ENCODE measurements around the gene KCNAB1. TPM values are rescaled to one million over a fixed set of nuclear protein-coding genes. Genes with fewer than 3 reads are reported as not detected.

The KCNAB1 gene
- total and polyA plus RNA-seq, 4 experiments from 2014 or later = 0.40 to 0.58 TPM; not detected in 2

DNA sequence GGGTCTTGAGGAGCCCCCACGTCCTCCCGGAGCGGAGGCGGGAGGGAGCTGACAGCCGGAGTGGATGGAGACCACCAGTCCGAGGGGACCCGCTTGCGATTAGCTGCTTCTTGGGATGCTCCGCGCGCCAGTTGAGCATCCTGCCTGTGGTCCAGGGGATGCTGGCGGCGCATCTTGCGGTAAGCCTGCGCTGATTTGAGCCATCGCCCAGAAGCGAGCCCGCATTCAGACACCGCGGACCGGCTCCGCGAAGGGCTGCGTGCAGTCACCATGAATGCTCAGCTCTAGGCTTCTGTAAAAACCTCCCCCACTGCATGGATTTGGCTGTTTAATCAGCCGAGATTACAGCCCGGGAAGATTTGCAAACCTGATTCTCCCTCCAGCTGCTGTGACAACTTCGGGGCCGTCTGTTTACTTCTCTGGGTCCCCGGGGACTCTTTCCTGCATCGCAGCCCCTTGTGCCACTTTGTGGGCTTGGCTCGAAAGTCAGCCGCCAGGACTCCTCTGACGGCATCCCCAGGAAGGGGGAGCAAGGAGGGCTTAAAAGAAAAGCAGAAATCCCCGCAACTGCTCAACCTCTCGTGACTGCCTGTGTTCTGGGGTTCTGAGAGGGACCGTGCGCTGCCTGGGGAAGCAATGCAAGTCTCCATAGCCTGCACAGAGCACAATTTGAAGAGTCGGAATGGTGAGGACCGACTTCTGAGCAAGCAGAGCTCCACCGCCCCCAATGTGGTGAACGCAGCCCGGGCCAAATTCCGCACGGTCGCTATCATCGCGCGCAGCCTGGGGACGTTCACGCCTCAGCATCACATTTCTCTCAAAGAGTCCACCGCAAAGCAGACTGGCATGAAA is 171.1 kb downstream of the KCNAB1 start:
- Mint-ChIP-seq H3K27ac (no peak overlapping the region), H3K4me1 (peaks cover 0 to 14% (median 0%) of the 10 kb centered on the region in 4 donors), H3K36me3 (no peaks in the 10 kb centered on the region), H3K9me3 (no peaks in the 10 kb centered on the region), H3K27me3 (peaks cover 41% of the 10 kb centered on the region in 2 donors), H3K4me3 (peak overlapping the region in 4 of 8 donors; percentile 12 to 66 (median 60))
- Histone ChIP-seq H3K4me1 (ENCODE audit: insufficient read depth, low read length) (no peaks in the 10 kb centered on the region), H3K36me3 (ENCODE audit: insufficient read depth, low read length) (no peaks in the 10 kb centered on the region), H3K9me3 (ENCODE audit: control insufficient read depth in 1 of 2, low read length in 2 of 2) (no peaks in the 10 kb centered on the region), H3K27ac (ENCODE audit: low read depth, low read length) (no peak overlapping the region), H3K4me3 (ENCODE audit: low read length in 2 of 2) (no peak overlapping the region), H3K27me3 (ENCODE audit: insufficient read depth, low read length) (peaks cover 17% of the 10 kb centered on the region)
- intact Hi-C loops (cut with micrococcal nuclease) = no loop called here
- ChIA-PET CTCF (ENCODE audit: partially characterized antibody) (no interaction called here), POLR2A (ENCODE audit: partially characterized antibody) (no interaction called here)
- peak in 1 of 5 donors; percentile 10 for DNase-seq

DNA sequence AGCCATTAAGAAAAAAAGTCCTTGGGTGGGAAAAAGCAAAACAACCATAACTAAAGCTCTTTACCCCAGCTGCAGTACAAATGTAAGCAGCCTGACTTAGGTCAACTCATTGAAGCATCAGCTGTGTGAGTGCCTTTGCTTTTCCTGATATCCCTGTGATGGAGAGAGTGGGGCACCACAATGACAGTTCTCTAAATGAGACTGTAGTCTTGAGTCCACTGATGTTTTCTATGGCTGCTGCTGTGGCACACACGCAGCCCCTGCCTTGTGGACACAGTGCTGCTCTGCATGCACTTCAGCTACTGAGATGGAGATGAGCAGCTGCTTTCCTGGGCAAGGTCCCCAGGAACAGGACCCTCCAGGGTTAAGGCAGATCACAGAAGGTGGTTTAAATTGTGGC is 173.2 kb downstream of the KCNAB1 start:
- Histone ChIP-seq H3K4me1 (ENCODE audit: insufficient read depth, low read length) (no peaks in the 10 kb centered on the region), H3K4me3 (ENCODE audit: low read length in 2 of 2) (no peak overlapping the region), H3K9me3 (ENCODE audit: control insufficient read depth in 1 of 2, low read length in 2 of 2) (no peaks in the 10 kb centered on the region), H3K36me3 (ENCODE audit: insufficient read depth, low read length) (no peaks in the 10 kb centered on the region), H3K27me3 (ENCODE audit: insufficient read depth, low read length) (peaks cover 17% of the 10 kb centered on the region), H3K27ac (ENCODE audit: low read depth, low read length) (no peak overlapping the region)
- ChIA-PET CTCF (ENCODE audit: partially characterized antibody) (no interaction called here), POLR2A (ENCODE audit: partially characterized antibody) (no interaction called here)
- H3K9me3 Mint-ChIP-seq = no peaks in the 10 kb centered on the region
- H3K36me3 Mint-ChIP-seq = no peaks in the 10 kb centered on the region
- no peak overlapping the region for H3K27ac Mint-ChIP-seq
- no peak for DNase-seq
- intact Hi-C loops (cut with micrococcal nuclease) = no loop called here
- H3K4me1 Mint-ChIP-seq = peaks cover 0 to 14% (median 0%) of the 10 kb centered on the region in 4 donors
- no peak overlapping the region for H3K4me3 Mint-ChIP-seq
- peaks cover 37 to 40% of the 10 kb centered on the region in 2 donors for H3K27me3 Mint-ChIP-seq

DNA sequence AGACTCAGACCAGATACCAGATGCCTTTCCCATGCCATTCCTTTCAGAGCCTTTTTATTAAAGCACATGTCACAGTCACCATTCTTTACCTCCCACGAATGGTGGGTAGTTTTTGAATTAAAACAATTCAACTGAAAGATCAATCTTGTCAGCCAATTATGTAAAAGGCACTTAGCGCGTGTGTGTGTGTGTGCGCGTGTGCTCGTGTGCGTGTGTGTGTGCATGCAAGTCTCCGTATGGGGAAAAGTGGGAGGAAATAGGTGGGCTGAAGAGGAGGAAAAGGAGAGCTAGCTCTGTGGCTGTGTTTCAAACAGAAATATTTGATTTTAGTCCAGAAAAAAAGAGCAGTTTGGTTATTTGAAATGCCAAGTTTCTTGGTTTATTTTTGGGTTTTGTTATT is 177.2 kb downstream of the KCNAB1 start:
- H3K9me3 Mint-ChIP-seq = no peaks in the 10 kb centered on the region
- no peaks in the 10 kb centered on the region for H3K4me1 Mint-ChIP-seq
- Histone ChIP-seq H3K4me3 (ENCODE audit: low read length in 2 of 2) (no peak overlapping the region), H3K36me3 (ENCODE audit: insufficient read depth, low read length) (no peaks in the 10 kb centered on the region), H3K27me3 (ENCODE audit: insufficient read depth, low read length) (no peaks in the 10 kb centered on the region), H3K27ac (ENCODE audit: low read depth, low read length) (no peak overlapping the region), H3K4me1 (ENCODE audit: insufficient read depth, low read length) (no peaks in the 10 kb centered on the region), H3K9me3 (ENCODE audit: control insufficient read depth in 1 of 2, low read length in 2 of 2) (no peaks in the 10 kb centered on the region)
- intact Hi-C loops (cut with micrococcal nuclease) = no loop called here
- CTCF ChIA-PET (ENCODE audit: partially characterized antibody) = no interaction called here
- H3K4me3 Mint-ChIP-seq = no peak overlapping the region
- DNase-seq = no peak
- POLR2A ChIA-PET (ENCODE audit: partially characterized antibody) = no interaction called here
- peaks cover 10 to 20% of the 10 kb centered on the region in 2 donors for H3K27me3 Mint-ChIP-seq
- no peak overlapping the region for H3K27ac Mint-ChIP-seq
- H3K36me3 Mint-ChIP-seq = no peaks in the 10 kb centered on the region

DNA sequence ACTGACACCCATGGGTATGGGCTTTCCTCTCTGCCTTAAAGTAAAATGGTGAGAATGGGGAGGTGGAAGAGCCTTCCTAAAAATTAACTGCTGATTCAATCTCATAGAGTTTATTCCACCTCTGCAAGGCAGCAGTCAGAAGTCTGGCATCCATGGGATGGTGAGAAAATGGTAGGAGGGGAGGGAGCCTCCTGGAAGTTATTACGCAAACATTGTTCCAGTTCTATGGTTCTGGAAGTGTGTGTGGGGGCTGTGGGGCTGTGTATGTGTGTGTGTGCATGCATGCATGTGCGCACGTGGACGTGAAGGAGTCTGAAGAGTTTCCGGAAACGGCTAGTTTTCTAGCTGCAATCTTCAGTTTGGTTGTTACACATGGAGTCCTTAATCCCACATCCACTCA is 177.6 kb downstream of the KCNAB1 start:
- Mint-ChIP-seq H3K4me3 (no peak overlapping the region), H3K9me3 (no peaks in the 10 kb centered on the region), H3K4me1 (no peaks in the 10 kb centered on the region), H3K27ac (no peak overlapping the region), H3K27me3 (peaks cover 10 to 20% of the 10 kb centered on the region in 2 donors), H3K36me3 (no peaks in the 10 kb centered on the region)
- no peaks in the 10 kb centered on the region for H3K4me1 ChIP-seq (ENCODE audit: insufficient read depth, low read length)
- no peaks in the 10 kb centered on the region for H3K36me3 ChIP-seq (ENCODE audit: insufficient read depth, low read length)
- CTCF ChIA-PET (ENCODE audit: partially characterized antibody) = no interaction called here
- intact Hi-C loops (cut with micrococcal nuclease) = no loop called here
- POLR2A ChIA-PET (ENCODE audit: partially characterized antibody) = no interaction called here
- H3K27me3 ChIP-seq (ENCODE audit: insufficient read depth, low read length) = no peaks in the 10 kb centered on the region
- no peak for DNase-seq
- no peak overlapping the region for H3K4me3 ChIP-seq (ENCODE audit: low read length in 2 of 2)
- H3K27ac ChIP-seq (ENCODE audit: low read depth, low read length) = no peak overlapping the region
- H3K9me3 ChIP-seq (ENCODE audit: control insufficient read depth in 1 of 2, low read length in 2 of 2) = no peaks in the 10 kb centered on the region

DNA sequence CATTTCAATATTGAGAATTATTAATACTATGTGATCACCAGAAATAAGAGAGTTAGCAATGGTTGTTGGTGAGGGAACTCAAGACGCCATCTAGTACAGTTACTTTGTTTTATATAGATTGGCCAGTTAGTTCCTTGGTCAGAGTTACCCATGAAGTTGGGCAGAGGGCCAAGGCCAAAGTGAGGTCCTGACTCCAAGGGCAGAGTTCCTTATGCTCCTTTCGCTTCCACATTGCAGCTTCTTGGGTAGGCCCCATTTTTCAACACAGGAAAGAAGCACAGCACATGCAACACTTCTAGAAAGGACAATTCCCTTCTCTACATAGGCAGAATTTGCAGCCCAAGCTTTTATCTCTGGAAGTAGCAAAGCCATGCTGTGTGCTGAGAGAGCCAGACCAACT is 178.6 kb downstream of the KCNAB1 start:
- intact Hi-C loops (cut with micrococcal nuclease) = no loop called here
- Histone ChIP-seq H3K27me3 (ENCODE audit: insufficient read depth, low read length) (no peaks in the 10 kb centered on the region), H3K27ac (ENCODE audit: low read depth, low read length) (no peak overlapping the region), H3K36me3 (ENCODE audit: insufficient read depth, low read length) (no peaks in the 10 kb centered on the region), H3K4me3 (ENCODE audit: low read length in 2 of 2) (no peak overlapping the region), H3K4me1 (ENCODE audit: insufficient read depth, low read length) (no peaks in the 10 kb centered on the region), H3K9me3 (ENCODE audit: control insufficient read depth in 1 of 2, low read length in 2 of 2) (no peaks in the 10 kb centered on the region)
- no peak for DNase-seq
- no peaks in the 10 kb centered on the region for H3K4me1 Mint-ChIP-seq
- H3K27ac Mint-ChIP-seq = no peak overlapping the region
- H3K9me3 Mint-ChIP-seq = no peaks in the 10 kb centered on the region
- ChIA-PET POLR2A (ENCODE audit: partially characterized antibody) (no interaction called here), CTCF (ENCODE audit: partially characterized antibody) (no interaction called here)
- H3K27me3 Mint-ChIP-seq = peaks cover 7 to 20% of the 10 kb centered on the region in 2 donors
- no peaks in the 10 kb centered on the region for H3K36me3 Mint-ChIP-seq
- H3K4me3 Mint-ChIP-seq = no peak overlapping the region

DNA sequence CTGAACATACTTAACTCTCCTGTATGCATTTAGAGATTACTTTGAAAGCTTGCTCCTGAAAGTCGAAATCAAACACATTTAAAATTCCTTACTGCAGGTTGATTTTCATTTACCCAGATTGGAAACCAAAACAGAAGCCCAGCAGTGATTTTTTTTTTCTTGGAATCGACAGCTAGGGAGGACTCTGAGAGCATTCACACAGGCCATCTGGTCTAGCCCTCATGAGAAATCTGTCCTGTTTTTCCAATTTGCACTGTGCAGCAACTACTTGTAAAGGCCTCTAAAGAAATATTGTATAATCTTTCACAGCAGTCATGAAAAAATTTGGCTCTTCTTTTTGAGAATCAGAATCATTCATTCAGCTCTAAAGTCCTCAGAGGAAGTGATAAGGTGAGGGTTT is 179.2 kb downstream of the KCNAB1 start:
- Histone ChIP-seq H3K36me3 (ENCODE audit: insufficient read depth, low read length) (no peaks in the 10 kb centered on the region), H3K9me3 (ENCODE audit: control insufficient read depth in 1 of 2, low read length in 2 of 2) (no peaks in the 10 kb centered on the region), H3K4me1 (ENCODE audit: insufficient read depth, low read length) (no peaks in the 10 kb centered on the region), H3K27me3 (ENCODE audit: insufficient read depth, low read length) (no peaks in the 10 kb centered on the region), H3K27ac (ENCODE audit: low read depth, low read length) (no peak overlapping the region), H3K4me3 (ENCODE audit: low read length in 2 of 2) (no peak overlapping the region)
- DNase-seq = no peak
- H3K27ac Mint-ChIP-seq = no peak overlapping the region
- H3K36me3 Mint-ChIP-seq = no peaks in the 10 kb centered on the region
- peaks cover 3 to 16% of the 10 kb centered on the region in 2 donors for H3K27me3 Mint-ChIP-seq
- CTCF ChIA-PET (ENCODE audit: partially characterized antibody) = no interaction called here
- no peaks in the 10 kb centered on the region for H3K4me1 Mint-ChIP-seq
- H3K4me3 Mint-ChIP-seq = no peak overlapping the region
- POLR2A ChIA-PET (ENCODE audit: partially characterized antibody) = no interaction called here
- intact Hi-C loops (cut with micrococcal nuclease) = no loop called here
- no peaks in the 10 kb centered on the region for H3K9me3 Mint-ChIP-seq

DNA sequence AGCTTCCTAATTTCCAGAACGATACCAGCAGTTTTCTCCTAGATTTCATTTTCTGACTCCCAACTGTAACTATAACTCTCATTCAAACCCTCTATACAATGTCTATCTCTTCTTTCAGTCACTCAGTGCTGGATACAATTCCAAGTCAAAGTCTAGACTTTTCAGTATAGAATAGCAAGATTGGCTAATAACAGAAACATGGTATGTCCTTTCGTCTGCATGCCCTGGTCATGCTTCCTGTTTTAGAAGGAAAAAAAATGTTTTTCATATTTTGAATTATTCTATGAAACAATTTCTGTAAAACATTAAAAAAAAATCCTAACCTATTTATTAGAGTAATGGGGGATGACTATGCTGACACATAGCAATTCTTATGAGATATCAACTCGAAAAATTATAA is 180.0 kb downstream of the KCNAB1 start:
- H3K36me3 ChIP-seq (ENCODE audit: insufficient read depth, low read length) = no peaks in the 10 kb centered on the region
- H3K4me1 Mint-ChIP-seq = no peaks in the 10 kb centered on the region
- no peaks in the 10 kb centered on the region for H3K27me3 ChIP-seq (ENCODE audit: insufficient read depth, low read length)
- H3K4me3 Mint-ChIP-seq = peak overlapping the region in 1 of 8 donors; percentile 4
- H3K27ac Mint-ChIP-seq = no peak overlapping the region
- no peaks in the 10 kb centered on the region for H3K9me3 Mint-ChIP-seq
- ChIA-PET CTCF (ENCODE audit: partially characterized antibody) (interaction anchor here (0.7 kb wide), 1 partner anchor 183 kb away, joined by 3 read pairs; no protein-coding TSS in a partner anchor), POLR2A (ENCODE audit: partially characterized antibody) (no interaction called here)
- DNase-seq = no peak
- intact Hi-C loops (cut with micrococcal nuclease) = no loop called here
- peaks cover 3 to 11% of the 10 kb centered on the region in 2 donors for H3K27me3 Mint-ChIP-seq
- H3K27ac ChIP-seq (ENCODE audit: low read depth, low read length) = no peak overlapping the region
- H3K4me3 ChIP-seq (ENCODE audit: low read length in 2 of 2) = no peak overlapping the region
- H3K36me3 Mint-ChIP-seq = no peaks in the 10 kb centered on the region
- H3K9me3 ChIP-seq (ENCODE audit: control insufficient read depth in 1 of 2, low read length in 2 of 2) = no peaks in the 10 kb centered on the region
- H3K4me1 ChIP-seq (ENCODE audit: insufficient read depth, low read length) = no peaks in the 10 kb centered on the region

Measured in CD4-positive, alpha-beta memory T cell (primary cell).